Right ventricle myocardium superior (tissue), 1 donor: Measurements from ENCODE around the gene PPP1R13L. TPM values are rescaled to one million over a fixed set of nuclear protein-coding genes. Genes with fewer than 3 reads are reported as not detected.

ENCODE experiments used
- ATAC-seq: fragments of 200-7000 bp; cut with Tn5 transposase; one replicate; pipeline ENCODE4 v1.9.1; 2020; ENCODE audit warnings: mild to moderate bottlenecking; ENCODE audit not compliant: poor library complexity
- DNase-seq: peaks from one replicate; pipeline ENCODE4 v3.0.0-alpha.2; 2020
- intact Hi-C: fragments of 100-400 bp; cut with DNase I; formaldehyde crosslinking; loops from one replicate; pipeline ENCODE4 v1.11.2; 2022
- long read RNA-seq: library from polyadenylated mRNA; unstranded; transcript quantifications from one replicate; pipeline ENCODE4 v2.0.0, GENCODE V29; 2021
- total RNA-seq: library from RNA; stranded (reverse); fragmentation: NEBNext Ultra II Directional; extraction: Animal tissue kit (Norgen Biotek cat#: 25700); gene quantifications from one replicate; pipeline ENCODE4 v1.2.1, GENCODE V29; 2021
- donor health status: DM: no; HTN: yes; CAD: no; lungs with severe emphysema.

The PPP1R13L gene, protein sequence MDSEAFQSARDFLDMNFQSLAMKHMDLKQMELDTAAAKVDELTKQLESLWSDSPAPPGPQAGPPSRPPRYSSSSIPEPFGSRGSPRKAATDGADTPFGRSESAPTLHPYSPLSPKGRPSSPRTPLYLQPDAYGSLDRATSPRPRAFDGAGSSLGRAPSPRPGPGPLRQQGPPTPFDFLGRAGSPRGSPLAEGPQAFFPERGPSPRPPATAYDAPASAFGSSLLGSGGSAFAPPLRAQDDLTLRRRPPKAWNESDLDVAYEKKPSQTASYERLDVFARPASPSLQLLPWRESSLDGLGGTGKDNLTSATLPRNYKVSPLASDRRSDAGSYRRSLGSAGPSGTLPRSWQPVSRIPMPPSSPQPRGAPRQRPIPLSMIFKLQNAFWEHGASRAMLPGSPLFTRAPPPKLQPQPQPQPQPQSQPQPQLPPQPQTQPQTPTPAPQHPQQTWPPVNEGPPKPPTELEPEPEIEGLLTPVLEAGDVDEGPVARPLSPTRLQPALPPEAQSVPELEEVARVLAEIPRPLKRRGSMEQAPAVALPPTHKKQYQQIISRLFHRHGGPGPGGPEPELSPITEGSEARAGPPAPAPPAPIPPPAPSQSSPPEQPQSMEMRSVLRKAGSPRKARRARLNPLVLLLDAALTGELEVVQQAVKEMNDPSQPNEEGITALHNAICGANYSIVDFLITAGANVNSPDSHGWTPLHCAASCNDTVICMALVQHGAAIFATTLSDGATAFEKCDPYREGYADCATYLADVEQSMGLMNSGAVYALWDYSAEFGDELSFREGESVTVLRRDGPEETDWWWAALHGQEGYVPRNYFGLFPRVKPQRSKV
- total RNA-seq = 207 TPM
- long read RNA-seq, transcript PPP1R13L-201 (13 exons, 3,104 nt) = minor isoform, 8 of 200 reads
- long read RNA-seq, transcript PPP1R13L-204 (6 exons, 2,512 nt) = major isoform, 66 of 200 reads
- long read RNA-seq, partial matches to known transcripts = 116 of 200 reads
- long read RNA-seq, other reads (novel, unspliced or antisense) = 10 of 200 reads

DNA sequence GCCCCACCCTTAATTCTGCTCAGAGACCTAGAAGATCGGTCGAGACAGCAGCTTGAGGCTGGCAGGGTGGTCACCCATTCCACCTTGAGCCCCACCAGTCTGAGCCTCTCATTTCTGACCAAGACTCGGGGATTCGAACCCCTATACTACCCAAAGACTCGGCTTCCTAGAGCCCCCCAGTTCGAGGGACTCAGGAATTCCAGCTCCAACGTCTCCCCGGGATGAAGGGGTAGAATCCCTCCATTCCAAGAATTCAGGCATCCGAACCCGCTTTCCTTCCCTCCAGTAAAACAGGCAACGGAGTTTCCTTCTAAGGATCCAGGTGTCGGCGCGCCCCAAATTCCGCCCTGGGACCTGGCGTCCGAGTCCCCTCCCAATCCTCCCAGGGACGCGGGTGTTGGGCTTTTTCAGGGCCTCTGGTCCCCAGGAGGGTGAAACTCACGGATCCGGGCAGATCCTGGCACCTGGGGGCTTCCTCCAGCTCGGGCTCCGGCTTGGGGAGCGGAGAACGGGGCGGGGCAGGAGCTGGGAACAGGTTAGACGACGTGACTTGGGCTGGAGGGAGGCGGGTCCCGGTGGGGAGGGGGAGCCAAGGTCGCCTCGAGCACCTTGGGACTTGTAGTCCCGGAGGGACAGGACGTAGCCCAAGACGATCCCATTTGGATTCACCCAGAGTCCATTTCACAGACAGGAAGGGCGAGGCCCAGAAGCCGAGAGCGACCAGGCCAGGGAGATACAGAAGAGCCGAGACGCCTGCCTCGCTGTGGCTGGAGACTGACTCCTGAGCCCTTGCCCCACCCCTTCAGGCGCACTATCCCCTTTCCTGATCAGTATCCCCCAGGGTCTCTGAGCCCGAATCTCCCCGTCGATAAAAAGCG lies at the start of gene PPP1R13L:
PPP1R13L (minus strand) TSS at position 513 of the 878 bp plus-strand sequence. CDS start 6,751 bp downstream, outside the sequence.
- peak; percentile 68 for ATAC-seq
- DNase-seq = peak; percentile 90
- intact Hi-C loops = no loop called here

DNA sequence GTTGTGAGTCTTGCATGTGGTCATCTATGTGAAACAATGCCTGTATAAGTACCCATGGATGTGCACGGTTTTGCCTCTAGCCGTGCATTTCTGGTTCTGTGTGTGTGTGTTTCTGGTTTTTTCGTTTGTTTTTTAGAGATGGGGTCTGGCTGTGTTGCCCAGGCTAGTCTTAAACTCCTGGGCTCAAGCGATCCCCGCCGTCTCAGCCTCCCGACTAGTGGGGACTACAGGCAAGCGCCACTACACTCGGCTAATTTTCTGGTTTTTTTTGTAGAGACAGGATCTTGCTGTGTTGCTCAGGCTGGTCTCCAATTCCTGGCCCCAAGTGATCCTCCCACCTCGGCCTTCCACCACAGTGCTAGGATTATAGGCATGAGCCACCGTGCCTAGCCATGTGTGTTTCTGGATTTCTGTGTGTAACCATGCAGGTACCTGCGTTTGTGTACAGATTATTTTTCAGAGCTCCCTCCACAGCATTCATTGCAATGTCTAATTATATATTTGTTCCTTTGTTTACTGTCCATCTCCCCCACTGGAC lies 47.0 kb upstream of the PPP1R13L start:
- no peak for DNase-seq
- ATAC-seq = no peak

DNA sequence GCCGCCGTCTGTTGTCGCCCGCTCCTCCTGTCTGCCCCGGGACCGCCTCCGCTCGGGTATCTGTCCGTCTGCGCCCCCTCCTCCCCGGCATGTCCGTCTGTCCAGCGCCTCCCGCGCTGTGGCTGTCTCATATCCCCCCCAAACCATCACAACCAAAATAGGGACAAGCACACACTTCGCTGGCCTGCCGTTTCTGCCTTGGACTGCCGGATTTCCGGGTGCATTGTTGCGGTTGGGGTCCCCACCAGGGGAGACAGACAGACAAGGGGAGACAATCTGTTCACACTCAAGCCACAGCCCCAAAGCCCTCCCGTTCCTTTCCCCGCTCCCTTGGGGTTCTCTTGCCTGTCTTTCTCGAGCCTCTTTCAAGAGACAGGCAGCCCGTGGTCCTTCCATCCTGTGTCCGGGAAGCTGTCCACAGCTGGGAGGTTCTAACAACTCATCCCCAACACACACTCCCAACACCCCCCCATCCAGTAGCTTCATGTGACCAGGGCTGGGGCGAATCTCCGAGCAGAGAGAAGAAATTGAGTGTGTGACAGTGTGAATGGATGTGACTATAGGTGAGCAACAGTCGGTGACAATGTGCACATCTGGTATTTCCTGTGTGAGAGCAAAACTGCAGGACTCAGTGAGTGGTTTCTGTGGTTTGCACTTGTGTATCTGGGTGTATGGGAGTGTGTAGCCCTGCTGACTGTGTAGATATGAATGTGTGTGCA lies 46.4 kb upstream of the PPP1R13L start:
- DNase-seq = peak; percentile 48
- intact Hi-C loops = no loop called here
- ATAC-seq = peak; percentile 11

More for the DNA sequence above, 47.0 kb upstream of the PPP1R13L start:
- intact Hi-C loops = no loop called here

DNA sequence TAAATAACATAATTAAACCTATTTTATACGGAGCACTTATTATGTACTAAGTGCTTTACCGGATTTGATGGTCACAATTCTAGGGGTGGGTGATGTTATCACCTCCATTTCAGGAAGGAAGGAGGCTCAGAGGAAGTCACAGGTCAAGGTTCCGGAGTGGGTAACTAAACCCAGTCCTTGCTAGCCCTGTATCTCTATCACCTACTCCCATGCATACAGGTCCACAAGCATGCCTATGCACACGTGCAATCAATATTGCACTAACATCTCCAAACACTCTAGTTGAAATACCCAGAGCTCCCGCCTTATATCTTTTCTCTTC lies 45.1 kb upstream of the PPP1R13L start:
- peak; percentile 2 for ATAC-seq
- no peak for DNase-seq
- intact Hi-C loops = no loop called here

DNA sequence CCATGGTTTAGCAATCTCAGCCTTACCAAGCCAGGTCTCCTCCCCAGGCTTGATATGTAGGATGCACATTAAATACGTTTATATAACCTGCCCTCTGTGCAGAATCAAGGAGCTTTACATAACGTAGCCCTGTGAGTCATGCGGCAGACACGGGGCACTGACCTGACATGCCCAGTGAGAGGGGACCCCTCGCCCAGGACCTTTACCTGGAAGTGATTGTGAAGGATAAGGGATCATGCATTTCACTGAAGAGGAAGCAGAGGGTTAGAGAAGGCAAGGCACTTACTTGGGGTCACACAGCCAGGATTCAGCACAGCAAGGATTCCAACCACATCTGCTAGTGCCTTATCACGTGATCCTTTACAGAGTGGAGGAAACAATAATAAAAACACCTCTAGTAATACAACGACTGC lies 44.0 kb upstream of the PPP1R13L start:
- intact Hi-C loops = no loop called here
- ATAC-seq = no peak

DNA sequence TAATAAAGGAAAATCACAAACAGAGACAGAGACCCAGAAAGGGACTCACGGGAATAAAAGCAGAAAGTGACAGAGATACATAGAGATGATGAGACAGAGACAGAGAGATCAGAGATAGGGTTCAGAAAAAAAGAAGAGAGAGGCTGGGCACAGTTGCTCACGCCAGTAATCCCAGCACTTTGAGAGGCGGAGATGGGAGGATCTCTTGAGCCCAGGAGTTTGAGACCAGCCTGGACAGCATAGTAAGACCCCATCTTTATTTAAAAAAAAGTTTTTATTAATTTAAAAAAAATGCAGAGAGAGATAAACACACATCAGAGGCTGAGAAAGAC lies 43.5 kb upstream of the PPP1R13L start:
- ATAC-seq (no peak), DNase-seq (no peak)
- intact Hi-C loops = no loop called here

More for the DNA sequence above, 44.0 kb upstream of the PPP1R13L start:
- DNase-seq = no peak

DNA sequence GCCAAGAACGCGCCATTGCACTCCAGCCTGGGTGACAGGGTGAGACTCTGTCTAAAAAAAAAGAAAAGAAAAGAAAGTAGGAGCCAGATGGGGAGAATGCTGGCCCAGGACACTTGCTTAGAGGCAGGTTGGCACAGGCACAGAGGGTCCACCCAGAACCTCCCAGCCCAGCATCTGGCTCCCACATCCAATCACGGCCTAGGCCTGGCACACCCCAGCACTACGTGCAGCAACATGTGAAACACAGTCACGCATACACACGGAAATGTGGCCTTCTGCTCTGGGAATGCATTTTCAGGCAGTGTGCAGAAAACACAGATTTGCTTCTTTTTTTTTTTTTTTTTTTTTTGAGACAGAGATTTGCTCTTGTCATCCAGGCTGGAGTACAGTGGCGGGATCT lies 42.1 kb upstream of the PPP1R13L start:
- ATAC-seq (no peak), DNase-seq (no peak)
- intact Hi-C loops = no loop called here

DNA sequence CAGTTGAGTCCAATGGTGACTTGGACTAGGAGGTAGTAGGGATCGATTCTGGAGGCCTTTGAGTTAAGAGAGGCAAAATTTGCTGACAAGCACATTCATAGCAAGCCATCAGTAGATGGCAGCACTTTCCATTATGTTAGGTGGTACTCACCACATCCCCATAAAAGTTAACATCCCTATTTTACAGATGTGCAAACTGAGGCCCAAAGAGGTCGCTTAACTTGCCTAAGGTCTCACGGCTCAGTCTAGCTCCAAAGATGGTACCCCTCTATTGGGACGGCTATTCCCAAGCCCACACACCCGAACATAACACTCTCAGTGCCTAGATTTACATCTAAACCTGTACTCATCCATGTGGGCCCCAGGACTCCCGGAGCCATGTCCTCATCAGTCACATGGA lies 41.4 kb upstream of the PPP1R13L start:
- DNase-seq (no peak), ATAC-seq (no peak)
- intact Hi-C loops = no loop called here

DNA sequence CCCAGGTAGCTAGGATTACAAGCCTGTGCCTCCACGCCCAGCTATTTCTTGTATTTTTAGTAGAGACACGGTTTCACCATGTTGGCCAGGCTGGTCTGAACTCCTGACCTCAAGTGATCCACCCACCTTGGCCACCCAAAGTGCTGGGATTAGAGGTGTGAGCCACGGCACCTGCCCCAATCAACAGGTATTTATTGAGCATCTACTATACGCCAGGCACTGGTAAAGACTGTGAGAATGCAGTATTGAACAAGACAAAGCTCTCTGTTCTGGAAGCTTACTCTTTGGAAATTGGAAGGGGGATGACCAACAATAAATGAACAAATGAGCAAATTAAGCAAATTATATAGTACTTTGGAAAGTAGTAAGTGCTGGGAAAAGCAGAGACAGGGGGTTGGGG lies 40.3 kb upstream of the PPP1R13L start:
- ATAC-seq (no peak), DNase-seq (no peak)
- intact Hi-C loops = no loop called here

DNA sequence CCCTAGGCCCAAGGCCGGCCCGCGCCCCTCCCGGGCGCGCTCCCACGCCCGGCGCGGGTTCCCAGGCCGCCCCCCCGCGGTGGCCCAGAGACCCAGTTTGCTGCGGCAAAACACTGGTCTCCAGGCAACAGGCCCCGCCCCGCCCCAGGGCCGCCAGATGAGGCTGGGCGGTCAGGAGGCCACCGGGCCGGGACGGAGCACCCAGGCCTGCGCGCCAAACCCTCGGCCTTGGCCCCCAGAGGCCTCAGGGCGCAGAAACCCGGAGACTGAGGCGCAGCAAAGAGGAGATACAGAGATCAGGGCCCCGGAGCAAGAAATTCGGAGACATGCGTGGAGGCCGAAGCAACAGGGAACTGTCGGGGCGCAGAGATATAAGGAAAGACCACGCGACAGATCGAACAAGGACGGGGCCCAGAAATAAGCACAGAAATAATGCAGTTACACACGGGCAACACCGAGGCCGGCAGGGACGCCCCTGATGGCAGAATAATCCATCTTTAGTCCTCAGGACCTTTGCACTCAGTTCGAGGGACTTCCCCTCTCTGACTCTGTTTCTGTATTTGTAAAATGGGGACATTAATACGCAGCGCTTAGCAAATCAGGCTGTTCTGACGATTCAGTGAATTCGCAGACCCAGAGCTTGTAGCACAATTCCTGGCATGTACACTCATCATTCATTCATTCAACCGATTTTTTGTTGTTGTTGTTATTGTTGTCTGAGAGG lies 39.6 kb upstream of the PPP1R13L start:
- intact Hi-C loops = no loop called here
- peak; percentile 83 for ATAC-seq

DNA sequence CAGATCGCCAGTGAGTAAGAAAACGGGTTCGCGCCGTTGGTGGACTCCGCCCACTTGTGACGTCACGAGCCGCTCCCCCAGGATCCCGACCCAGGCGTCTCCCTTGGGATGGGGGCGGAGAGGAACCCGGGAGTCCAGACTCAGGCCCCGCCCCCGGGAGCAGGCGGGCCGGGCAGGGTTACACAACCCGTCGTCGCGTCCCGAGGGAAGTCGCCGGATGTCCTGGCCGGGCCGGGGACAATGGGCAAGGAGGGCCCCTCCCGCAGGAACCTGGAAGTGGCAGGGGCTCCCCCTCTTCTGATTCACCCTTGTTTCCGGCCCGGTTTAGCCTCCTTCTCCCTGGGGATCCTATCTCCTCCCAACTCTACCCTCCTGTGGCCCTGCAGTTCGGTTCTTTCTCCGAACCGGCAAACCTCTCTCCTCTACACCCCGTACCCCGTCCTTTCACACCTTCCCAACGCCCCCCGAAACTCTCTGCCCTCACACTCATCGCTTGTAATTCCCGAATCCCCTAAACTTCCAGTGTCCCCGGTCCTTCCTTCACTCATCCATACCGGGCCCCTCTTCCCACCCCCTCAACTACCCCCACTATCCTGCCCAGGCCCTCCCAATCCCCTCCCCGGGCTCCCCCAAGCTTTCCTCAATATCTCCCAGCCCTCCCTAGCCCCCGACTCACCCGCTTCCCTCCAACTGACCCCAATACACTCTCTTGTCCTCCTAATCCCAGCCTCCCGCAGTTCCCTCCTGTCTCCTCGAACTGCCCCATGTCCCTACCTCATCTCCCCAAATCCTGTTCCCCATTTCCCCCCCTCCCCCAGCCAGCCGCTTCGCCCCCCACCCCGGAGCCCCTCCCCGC lies 38.8 kb upstream of the PPP1R13L start:
- DNase-seq (peak; percentile 97), ATAC-seq (peak; percentile 81)
- intact Hi-C loops = no loop called here

More for the DNA sequence above, 39.6 kb upstream of the PPP1R13L start:
- DNase-seq = peak; percentile 98

DNA sequence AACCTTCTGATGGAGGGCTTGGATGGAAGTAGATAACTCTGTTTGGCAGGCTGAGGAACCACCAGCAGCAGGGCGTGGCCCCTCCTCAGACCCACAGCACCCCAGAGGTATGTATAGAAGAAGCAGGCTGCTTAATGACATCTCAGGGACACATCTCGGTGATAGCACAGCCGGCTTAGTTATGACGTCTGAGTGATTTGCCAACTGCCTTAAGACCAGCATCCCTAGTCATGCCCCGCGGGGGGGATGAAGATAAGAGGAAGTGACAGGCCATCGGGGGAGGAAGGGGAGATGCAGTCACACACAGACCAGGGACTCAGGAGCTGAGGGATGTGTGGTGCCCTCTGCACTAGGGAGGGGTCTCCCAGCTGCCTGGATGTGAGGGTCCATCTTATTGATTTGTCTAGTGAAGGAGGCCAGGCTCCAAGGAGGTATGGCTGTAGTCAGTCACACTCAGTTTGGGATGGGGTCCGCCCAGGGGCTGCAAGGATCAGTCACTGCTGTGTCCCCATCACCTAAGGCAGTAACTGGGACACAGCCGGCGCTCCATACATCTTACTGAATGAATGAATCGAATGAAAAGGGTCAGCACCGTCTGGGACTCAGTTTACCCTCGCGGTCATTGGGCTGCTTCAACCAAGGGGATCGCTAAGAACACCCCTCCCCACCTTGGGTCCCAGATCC lies 38.1 kb upstream of the PPP1R13L start:
- DNase-seq = peak; percentile 71
- intact Hi-C loops = no loop called here
- no peak for ATAC-seq

DNA sequence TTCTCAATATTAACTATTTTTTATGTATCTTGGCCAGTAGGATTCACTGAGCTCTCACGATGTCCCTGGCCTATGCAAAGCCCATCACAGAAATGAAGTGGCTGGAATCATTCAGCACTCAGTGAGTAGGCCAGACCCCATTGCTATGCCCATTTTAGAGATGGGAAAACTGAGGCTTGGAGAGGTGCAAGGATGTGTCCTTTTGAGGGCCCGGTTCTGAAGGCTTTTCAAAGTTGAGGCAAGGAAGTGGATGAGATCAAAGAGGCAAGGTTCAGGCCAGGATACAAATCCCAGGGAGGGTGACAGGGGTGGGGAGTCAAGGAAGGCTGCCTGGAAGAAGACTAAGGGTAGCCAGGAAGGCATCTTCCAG lies 37.5 kb upstream of the PPP1R13L start:
- no peak for DNase-seq
- intact Hi-C loops = no loop called here
- no peak for ATAC-seq

DNA sequence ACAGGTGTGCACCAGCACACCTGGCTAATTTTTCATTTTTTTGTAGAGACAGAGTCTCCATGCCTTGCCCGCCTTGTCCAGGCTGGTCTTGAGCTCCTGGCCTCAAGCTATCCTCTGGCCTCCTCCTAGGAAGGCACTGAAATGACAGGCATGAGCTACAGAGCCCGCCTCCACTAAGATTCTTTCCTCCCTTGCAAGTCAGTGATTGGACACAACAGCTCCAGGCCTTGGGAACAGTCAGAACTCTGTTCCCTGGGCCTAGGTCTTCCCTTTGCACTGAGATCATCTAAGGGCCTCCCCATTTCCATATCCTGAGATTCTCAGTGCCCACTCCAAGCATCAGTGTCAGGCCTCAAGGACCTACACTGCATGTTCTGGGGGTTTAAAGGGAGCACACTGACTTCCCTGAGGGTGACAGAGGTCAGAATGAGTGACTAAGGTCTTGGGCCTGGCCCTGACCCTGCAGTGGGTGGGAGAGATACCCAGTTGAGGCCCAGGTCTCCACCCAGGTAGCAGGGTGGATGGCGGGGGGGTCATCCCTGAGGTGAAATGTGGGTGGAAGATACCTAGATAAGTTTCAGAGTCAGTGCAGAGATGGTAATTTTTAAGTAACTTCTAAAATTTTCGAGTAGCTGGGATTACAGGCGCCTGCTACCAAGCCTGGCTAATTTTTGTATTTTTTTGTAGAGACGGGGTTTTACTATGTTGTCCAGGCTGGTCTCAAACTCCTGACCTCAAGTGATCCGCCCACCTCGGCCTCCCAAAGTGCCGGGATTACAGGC lies 36.2 kb upstream of the PPP1R13L start:
- ATAC-seq (no peak), DNase-seq (no peak)
- intact Hi-C loops = no loop called here

DNA sequence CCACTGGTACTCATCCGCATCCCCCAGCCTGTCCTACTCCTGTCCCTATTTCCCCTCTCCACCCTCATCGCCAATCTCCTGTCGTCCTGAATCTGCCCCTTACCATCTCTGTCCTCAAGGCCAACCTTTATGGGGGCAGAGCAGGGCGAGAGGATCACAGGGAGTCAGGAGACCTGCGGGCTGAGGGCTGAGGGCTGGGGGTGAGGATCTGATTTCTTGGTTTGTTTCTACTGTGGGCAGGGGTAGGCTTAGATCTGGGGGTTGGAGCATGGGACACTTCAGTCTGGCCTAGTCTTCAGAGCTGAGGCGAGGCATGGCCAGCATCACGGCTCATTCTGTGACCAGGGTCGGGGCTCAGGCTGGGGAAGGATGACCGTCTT lies 35.4 kb upstream of the PPP1R13L start:
- ATAC-seq = peak; percentile 1
- no peak for DNase-seq
- intact Hi-C loops = no loop called here
